ENCODE measurements around the gene AS3MT.

DNA sequence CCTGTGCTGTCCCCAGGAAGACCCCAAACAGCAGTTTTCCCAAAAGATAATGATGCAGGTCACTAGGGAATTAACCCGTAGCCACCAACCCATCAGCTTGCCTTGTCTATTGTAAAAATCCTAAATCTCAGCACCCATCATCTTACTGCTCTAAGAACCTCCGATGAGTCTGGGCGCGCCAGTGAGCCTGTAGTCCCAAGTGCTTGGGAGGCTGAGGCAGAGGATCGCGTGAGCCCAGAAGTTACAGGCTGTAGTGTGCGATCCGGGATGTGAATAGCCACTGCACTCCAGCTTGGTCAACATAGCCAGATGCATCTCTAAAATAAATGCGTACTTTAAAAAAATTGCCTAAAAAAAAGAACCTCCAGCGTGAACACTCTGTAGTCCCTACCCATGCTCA is 951 bp downstream of the AS3MT start:
- TF ChIP-seq, protein P1, sequence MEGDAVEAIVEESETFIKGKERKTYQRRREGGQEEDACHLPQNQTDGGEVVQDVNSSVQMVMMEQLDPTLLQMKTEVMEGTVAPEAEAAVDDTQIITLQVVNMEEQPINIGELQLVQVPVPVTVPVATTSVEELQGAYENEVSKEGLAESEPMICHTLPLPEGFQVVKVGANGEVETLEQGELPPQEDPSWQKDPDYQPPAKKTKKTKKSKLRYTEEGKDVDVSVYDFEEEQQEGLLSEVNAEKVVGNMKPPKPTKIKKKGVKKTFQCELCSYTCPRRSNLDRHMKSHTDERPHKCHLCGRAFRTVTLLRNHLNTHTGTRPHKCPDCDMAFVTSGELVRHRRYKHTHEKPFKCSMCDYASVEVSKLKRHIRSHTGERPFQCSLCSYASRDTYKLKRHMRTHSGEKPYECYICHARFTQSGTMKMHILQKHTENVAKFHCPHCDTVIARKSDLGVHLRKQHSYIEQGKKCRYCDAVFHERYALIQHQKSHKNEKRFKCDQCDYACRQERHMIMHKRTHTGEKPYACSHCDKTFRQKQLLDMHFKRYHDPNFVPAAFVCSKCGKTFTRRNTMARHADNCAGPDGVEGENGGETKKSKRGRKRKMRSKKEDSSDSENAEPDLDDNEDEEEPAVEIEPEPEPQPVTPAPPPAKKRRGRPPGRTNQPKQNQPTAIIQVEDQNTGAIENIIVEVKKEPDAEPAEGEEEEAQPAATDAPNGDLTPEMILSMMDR (IDR thresholded peaks at IDR 0.05), result no peak
- TF ChIP-seq POLR2A (IDR thresholded peaks at IDR 0.05), result no peak

All from adrenal gland (tissue), 5 donors.